HG02623 (cell line): ENCODE measurements around the gene SRCIN1.

ENCODE experiments used
- ATAC-seq: cut with Tn5 transposase; IDR thresholded peaks from one replicate; pipeline ENCODE4 v1.9.1; 2021; ENCODE audit warnings: moderate library complexity; ENCODE audit not compliant: unreplicated experiment

The SRCIN1 gene

DNA sequence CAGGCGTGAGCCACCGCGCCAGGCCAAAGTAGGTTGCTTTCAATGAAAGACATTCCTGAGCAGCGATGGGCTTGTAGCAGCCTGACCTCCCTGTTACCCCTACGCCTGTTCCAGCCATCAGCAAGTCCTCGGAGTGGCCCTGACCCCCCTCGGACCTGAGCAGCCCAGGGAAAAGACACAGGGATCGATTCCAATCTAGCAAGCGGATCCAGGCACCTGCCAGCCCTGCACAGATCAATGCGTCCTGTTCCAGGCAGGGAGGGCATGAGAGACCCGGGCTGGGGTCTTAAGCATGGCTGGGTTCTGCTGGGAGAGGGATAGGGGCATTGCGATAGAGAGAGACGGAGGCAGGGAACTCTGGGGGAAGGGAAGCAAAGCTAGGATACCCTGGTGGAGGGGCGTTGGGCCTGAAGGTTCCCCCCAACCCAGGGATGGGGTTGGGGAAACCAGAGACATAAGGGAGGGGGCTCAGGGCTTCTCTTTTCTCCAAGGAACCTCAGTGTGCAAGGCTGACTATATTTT lies 21.9 kb downstream of the SRCIN1 start:
- no peak for ATAC-seq

GRCh38 chr17:38583176-38583575 lies 22.6 kb downstream of the SRCIN1 start:
- no peak for ATAC-seq

DNA sequence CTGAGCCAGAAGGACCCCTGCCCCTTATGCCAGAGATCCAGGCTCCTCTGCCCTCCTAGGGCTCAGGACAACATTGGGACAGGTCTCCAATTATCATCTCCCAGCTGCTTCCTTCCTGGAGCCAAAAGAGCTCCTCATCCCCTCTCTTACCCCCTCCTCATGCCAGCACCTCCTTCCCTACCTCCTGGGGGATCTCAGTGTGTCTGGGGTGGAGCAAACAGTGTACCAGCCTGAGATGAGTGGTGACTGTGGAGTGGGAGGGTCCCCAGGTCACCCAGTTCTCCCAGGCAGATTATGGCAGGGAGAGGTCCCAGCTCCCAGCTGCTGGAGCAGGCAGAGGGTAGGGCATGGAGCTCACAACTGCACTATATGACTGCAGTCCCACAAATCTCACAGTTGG lies 23.7 kb downstream of the SRCIN1 start:
- no peak for ATAC-seq

DNA sequence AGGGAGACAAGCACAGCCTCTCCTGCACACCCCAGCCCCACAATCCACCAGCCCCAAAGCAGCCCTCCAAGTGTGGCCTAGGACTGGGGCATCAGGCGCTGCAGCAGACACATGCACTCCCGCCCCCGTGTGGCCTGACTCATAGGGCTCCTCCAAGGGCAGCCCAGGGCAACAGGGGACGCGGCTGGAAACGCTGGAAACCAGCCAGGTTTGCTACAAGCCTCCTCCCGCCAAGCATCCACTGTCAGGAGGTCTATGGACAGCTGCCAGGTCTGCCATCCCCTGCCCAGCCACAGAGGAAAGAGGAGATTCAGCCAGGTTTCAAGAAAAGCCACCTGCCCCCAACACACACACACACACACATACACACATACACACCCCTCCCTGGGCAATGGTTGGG lies 25.8 kb downstream of the SRCIN1 start:
- no peak for ATAC-seq

GRCh38 chr17:38579083-38579480 lies 26.7 kb downstream of the SRCIN1 start:
- ATAC-seq = no peak

- ATAC-seq = no peak
Observed at GRCh38 chr17:38578229-38579082, 27.3 kb downstream of the SRCIN1 start.

DNA sequence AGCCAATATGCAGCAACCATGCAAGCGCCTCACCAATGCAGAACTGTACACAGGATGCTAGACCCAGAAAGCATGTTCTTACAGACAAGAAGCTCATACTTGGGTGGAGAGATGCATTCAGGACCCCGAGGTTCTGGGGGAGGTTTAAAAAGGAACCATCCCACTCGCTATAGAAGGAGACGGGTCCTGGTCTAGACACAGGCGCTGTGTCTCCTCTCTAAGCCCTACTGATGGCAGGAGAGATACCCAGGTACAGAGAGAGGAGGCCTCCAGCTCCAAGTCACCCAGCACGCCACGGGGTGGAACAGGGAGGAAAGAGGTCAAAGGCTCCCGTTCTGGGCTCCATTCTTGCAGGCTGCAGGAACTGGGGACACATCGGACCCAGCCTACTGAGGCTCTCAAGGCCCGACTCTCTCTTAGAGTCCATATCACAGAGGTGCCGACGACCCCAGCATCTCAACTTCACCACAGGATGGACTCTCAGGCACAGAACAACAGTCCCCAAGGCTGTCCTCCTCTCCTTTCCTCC lies 28.0 kb downstream of the SRCIN1 start:
- no peak for ATAC-seq

- no peak for ATAC-seq
Observed at GRCh38 chr17:38577244-38577643, 28.5 kb downstream of the SRCIN1 start.

DNA sequence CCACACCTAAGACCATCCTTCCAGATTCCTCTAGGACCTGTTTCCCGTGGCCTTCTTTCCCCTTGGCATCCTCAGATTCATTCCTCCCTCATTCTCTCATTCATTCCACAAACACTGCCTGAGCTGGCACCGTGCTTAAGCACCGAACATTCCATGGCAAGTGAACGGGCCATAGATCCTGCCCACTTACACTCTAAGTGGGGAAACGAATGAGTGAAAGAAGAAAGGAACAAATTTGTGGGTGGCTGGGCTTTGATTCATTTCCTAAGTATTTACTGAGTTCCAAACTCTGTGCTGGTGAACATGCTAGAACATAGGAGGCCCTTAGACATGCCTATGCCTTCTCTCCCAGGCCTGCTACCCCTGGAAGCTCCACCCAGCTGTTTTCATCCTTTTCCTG lies 30.0 kb downstream of the SRCIN1 start:
- ATAC-seq = no peak

DNA sequence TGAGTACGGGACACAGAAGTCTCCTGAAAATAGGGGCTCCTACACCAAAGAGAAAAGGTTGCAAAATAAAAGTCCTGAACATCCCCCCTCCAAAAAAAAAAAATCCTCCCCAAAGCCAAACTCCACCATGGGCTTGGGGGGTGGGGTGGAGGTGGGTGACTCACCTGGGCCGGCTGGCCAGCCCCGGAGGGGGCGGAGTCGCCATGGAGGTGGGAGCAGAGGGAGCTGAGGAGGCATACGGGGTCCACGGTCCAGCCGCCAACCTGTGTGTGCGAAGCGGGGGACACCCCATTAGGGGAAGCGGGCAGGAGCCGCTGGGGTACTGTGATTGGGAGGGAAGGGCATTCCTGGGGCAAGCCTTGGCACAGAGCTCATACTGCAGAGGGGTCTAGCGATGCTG lies 31.0 kb downstream of the SRCIN1 start:
- no peak for ATAC-seq

DNA sequence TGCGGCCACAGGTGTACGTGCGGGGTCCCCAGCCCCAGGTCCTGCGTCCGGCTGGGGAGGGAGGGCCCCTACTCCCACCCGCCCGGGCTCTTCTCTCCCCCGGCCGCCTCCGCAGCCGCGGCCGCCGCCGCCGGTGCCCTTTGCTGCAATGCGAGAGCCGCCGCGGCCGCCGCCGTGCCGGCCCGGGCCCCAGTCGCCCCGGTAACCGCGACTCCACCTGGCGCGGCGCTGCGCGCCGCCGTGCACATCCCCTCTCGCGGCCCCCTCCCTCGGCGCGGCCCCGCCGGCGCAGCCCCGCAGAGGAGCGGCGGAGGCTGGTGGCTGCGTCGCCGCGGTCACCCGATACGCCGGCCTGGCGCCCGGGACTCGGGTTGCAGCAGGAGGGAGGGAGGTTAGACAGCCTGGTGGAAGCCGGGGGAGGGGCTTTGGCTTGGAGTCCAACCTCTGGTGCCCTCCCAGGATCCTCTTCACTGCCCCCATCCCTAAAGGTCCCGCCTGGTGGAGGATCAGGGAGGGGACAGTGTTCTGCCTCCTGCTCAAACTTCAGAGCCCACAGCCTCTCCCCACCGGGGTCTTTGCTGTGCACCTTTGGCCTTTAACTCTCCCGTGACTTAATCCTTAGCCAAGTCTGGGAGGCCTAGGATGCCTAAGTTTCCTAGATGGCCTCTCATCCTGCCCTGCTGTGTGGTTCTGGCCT lies 32.9 kb downstream of the SRCIN1 start:
- ATAC-seq = no peak

- no peak for ATAC-seq
Observed at GRCh38 chr17:38571833-38572668, 33.7 kb downstream of the SRCIN1 start.

DNA sequence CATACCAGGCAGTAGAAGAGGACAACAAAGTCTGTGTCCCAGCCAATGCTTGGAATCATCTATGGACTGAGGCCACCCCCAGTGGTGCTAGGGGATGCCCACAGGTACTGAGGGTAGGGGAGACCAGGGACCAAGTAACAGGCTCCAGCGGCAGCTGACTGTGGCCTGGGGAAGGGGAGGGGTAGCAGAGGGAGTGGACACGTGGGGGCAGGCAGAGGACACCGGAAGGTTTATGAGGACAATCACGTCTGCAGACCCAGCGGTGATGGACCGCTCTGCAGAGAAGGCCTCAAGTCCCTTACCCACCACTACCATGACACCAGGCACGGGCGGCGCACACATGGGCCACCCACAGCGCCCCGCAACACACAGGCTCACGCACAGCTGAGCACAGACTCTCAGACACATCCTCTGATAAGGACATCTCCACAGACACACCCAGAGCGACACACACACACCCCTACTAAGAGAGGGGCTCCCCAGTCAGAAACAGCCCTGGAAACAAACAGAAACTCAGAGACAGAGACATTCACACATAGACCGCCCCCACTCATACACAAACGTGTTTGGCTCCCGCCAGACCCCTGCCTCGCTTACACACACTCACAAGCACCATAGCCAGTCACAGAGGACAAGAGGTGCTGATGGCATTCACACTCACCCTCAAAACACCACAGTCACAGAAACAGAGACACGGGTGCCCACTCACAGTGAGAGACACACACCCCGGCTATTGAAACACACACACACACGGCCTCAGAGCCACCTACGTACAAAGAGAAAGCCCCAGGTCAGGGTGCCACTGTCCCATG lies 35.8 kb downstream of the SRCIN1 start:
- ATAC-seq = no peak

- ATAC-seq = no peak
Observed at GRCh38 chr17:38568845-38569510, 36.8 kb downstream of the SRCIN1 start.

DNA sequence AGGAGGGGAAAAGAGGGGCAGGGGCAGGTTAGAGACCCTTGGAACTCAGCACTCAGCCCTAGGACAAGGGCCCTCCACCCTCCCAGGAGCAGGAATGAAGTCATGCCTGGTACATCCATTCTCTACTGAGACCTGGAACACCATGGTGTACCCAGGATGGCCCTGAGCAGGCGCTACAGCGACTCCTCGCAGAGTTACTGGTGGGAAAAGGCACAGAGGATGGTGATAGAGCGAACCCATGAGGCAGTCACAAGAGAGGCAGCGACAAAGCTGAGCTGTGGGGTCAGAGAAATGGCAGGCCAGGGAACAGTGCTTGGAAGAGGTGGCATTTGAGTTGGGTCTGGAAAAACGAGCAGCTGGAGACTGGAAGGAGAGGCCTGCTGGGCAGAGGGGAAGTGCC lies 37.5 kb downstream of the SRCIN1 start:
- ATAC-seq = no peak

DNA sequence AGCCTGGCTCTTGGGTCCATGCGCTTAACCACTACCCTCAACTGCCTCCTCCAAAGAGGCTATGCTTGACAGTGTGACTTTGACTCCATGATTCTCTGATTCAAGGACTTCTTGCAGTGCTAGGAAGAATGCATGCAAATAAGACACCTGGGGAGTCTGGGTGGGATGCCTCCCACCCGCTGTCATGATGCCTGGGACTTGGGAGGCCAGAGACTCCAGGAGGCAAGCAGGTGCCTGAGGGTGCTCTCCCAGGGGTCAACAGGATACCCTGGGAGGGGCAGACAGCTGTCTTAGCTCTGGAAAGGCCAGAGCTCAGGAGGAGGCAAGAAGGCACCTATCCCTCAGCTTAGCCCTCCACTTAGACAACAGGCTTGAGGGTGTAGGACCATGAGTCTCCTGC lies 38.4 kb downstream of the SRCIN1 start:
- ATAC-seq = no peak

GRCh38 chr17:38566666-38567031 lies 39.1 kb downstream of the SRCIN1 start:
- no peak for ATAC-seq

DNA sequence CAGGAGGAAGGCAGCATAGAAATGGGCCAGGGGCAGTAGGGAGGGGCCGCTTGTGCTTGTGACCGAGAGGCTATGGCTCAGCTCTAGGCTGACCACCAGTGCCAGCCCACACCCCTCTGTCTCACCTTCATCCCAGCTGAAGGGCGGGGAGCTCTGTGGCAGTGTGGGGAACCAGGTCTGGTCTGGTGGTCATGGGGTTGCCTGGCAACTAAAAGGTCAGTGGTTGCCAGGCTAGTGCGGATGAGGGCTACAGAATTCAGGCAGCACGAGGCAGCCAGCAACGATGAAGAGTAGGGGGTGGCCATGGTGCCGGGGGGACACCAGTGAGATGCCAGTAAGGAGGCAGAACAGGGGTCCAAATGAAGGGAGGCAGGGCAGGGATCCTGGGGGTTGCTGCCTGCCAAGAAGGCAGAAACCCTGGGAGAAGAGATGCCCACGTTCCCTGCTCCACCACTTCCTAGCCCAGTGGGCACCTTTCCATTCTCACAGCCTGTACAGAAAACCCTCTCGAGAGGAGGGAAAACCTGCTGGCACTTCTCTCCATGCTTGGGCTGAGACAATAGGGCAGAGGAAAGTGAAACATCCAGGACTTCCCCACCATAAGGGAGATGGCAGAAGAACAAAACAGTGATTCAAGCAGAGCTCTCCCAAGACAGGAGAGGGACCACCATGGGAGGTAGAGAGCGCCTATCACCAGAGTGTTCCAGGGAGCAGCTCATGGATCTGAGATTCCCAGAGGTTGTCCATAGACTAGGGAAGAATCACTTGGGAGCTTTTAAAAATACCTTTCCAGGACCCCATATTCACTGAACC lies 39.7 kb downstream of the SRCIN1 start:
- no peak for ATAC-seq

DNA sequence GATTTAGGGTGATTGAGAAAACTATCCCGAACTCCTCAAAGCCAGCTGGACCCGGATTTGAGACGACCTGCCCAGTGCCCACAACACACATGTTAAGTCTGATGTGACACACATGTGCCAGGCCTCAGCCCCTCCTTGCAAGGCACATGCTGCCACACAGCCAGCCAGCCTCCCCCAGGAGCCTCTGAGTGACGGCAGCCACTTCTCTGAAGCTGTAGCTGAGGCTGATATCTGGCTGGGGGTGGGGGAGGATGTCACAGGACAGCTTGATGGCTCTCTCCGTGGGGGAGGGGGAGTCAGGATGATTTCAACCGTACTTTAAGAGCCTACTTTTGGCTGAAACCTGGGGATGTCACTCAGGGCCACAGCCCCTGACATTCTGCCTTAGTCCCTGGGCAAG lies 40.9 kb downstream of the SRCIN1 start:
- no peak for ATAC-seq
